GM12878 (cell line): ENCODE results near the gene MYOCD. TPM values are rescaled to one million over a fixed set of nuclear protein-coding genes. Genes with fewer than 3 reads are reported as not detected.

Source experiments
- ATAC-seq: fragments of 200-7000 bp; cut with Tn5 transposase; 3 replicates; pipeline ENCODE4 v1.9.1; 2020; ENCODE audit warnings: mild to moderate bottlenecking, moderate library complexity
- BruUV-seq: library from RNA; stranded (reverse); fragments of 400-500 nt; replicated peaks from 2 replicates; lab custom pipeline; 2021; lab: Mats Ljungman, UMichigan
- CTCF ChIA-PET: fragments of 300-600 bp; sonication (Branson Sonifier 250); formaldehyde crosslinking; extraction: SDS; loops from one replicate; lab custom pipeline; 2021; ENCODE audit warnings: inconsistent platforms; lab: Yijun Ruan, JAX
- POLR2A ChIA-PET: fragments of 350-600 bp; formaldehyde crosslinking; extraction: SDS; loops from one replicate; lab custom pipeline; 2021; ENCODE audit warnings: inconsistent platforms; lab: Charles Lee
- RAD21 ChIA-PET: fragments of 300-600 bp; sonication (Branson Sonifier 250); formaldehyde crosslinking; loops from one replicate; lab custom pipeline; 2023; ENCODE audit warnings: antibody characterized with exemption; ENCODE audit not compliant: unreplicated experiment; lab: Charles Lee
- SMC1A ChIA-PET: fragments of 300-600 bp; sonication (Branson Sonifier 250); formaldehyde crosslinking; loops from one replicate; lab custom pipeline; 2023; ENCODE audit not compliant: unreplicated experiment, uncharacterized antibody; lab: Charles Lee
- DNase-seq: peaks from one replicate; pipeline ENCODE4 v3.0.0-alpha.2; 2011; ENCODE audit warnings: low read depth, low spot score
- FAIRE-seq: peaks from 3 replicates; lab custom pipeline; 2011; peaks lifted over from hg19 to GRCh38; lab: Jason Lieb, UNC
- H2AFZ ChIP-seq: 2 replicates; pipeline ENCODE4 v1.6.0; 2011; ENCODE audit warnings: low read depth, low read length, control low read depth; ENCODE audit not compliant: control insufficient read depth
- H3K27ac ChIP-seq: 2 replicates; pipeline ENCODE4 v1.5.1; 2011; ENCODE audit warnings: control low read depth; ENCODE audit not compliant: control insufficient read depth, insufficient read depth
- H3K27me3 ChIP-seq, 2 experiments: replicated peaks in 1 of 2; 2 replicates each; pipeline versions ENCODE4 v1.6.0 to v1.6.1; 2011; ENCODE audit warnings: low read length in 1 of 2; ENCODE audit not compliant: control insufficient read depth in 2 of 2, insufficient read depth in 2 of 2
- H3K36me3 ChIP-seq, 2 experiments: 2 replicates each; pipeline ENCODE4 v1.5.1; 2011; ENCODE audit warnings: low read length in 1 of 2; ENCODE audit not compliant: control insufficient read depth in 2 of 2, insufficient read depth in 2 of 2
- H3K4me1 ChIP-seq: 2 replicates; pipeline ENCODE4 v1.6.1; 2011; ENCODE audit warnings: mild to moderate bottlenecking, low read length, moderate library complexity, mixed read lengths; ENCODE audit not compliant: control insufficient read depth, insufficient read depth
- H3K4me2 ChIP-seq: 2 replicates; pipeline ENCODE4 v1.6.0; 2011; ENCODE audit warnings: control low read depth; ENCODE audit not compliant: control insufficient read depth, insufficient read depth
- H3K4me3 ChIP-seq: fragments of 200-600 bp; sonication (generic); 2 replicates; pipeline ENCODE4 v1.5.1; 2016
- H3K79me2 ChIP-seq: 2 replicates; pipeline ENCODE4 v1.6.0; 2011; ENCODE audit warnings: low read length; ENCODE audit not compliant: control insufficient read depth, insufficient read depth
- H3K9ac ChIP-seq: 2 replicates; pipeline ENCODE4 v1.8.0; 2011; ENCODE audit warnings: low read length, control low read depth, mixed read lengths; ENCODE audit not compliant: control insufficient read depth, insufficient read depth
- H3K9me3 ChIP-seq: replicated peaks from 3 replicates; pipeline ENCODE4 v1.5.1; 2011; ENCODE audit warnings: mild to moderate bottlenecking, low read length; ENCODE audit not compliant: control insufficient read depth, insufficient read depth
- H4K20me1 ChIP-seq: 2 replicates; pipeline ENCODE4 v1.6.0; 2011; ENCODE audit not compliant: control insufficient read depth, insufficient read depth
- BCL11A ChIP-seq: IDR thresholded peaks from 2 replicates; pipeline ENCODE4 v1.6.1; 2011; ENCODE audit warnings: low read depth, low read length
- E4F1 ChIP-seq: fragments of 450-650 bp; IDR thresholded peaks from 2 replicates; pipeline ENCODE4 v1.6.1; 2018; ENCODE audit warnings: borderline replicate concordance, mild to moderate bottlenecking; ENCODE audit not compliant: partially characterized antibody
- WGBS: methylation state at CpG from one replicate; pipeline ENCODE4 v1.1.6; 2016; ENCODE audit warnings: low lambda C conversion rate; ENCODE audit not compliant: insufficient replicate concordance, insufficient coverage; ENCODE audit errors: missing lambda C conversion rate; 5-methylcytosine and 5-hydroxymethylcytosine counted together
- in situ Hi-C: fragments of 300-500 bp; cut with MboI; formaldehyde crosslinking; loops from 9 replicates; pipeline ENCODE4 v1.14.3; 2018; ENCODE audit warnings: mixed read lengths
- intact Hi-C: fragments of 100-400 bp; cut with micrococcal nuclease; formaldehyde crosslinking; loops from one replicate; pipeline ENCODE4 v1.14.2; 2022; ENCODE audit not compliant: unreplicated experiment
- polyA plus RNA-seq, 11 experiments: library from polyadenylated mRNA; depleted of rRNA in 4 of 11; unstranded in 6 of 11; stranded (reverse) in 5 of 11; fragments of >200 nt; fragmentation: Nextera tagmentation in 4 of 11; fragmentation: Illumina TruSeq in 1 of 11; extraction: Ambion mirVana in 4 of 11; extraction: Trizol in 1 of 11; gene quantifications; 1 replicate in 1 of 11; 2 replicates in 10 of 11; pipeline versions ENCODE4 v1.2.1 to v1.2.3, GENCODE V29; 2011 to 2016; ENCODE audit warnings: inconsistent platforms in 2 of 11, missing spikeins in 2 of 11, low read depth in 1 of 11
- total RNA-seq, 4 experiments: library from RNA; depleted of rRNA in 3 of 4; stranded (reverse); fragments of >200 nt in 3 of 4; fragmentation: Illumina TruSeq in 1 of 4; extraction: Trizol in 1 of 4; gene quantifications; 2 replicates each; pipeline versions ENCODE4 v1.2.1 to v1.2.3, GENCODE V29; 2013 to 2021

Gene MYOCD
- total and polyA plus RNA-seq, 10 of the 15 experiments (the other 5 are each of a cell fraction or from before 2014, with no cell fraction given), result not detected

GRCh38 chr17:12688382-12688781 lies 22.7 kb downstream of the MYOCD start:
- 12% methylated on average over 3 of the region's 3 CpGs for WGBS
- SMC1A ChIA-PET, result no interaction called here

More at GRCh38 chr17:12688382-12688781, 22.7 kb downstream of the MYOCD start:
- H3K9ac ChIP-seq, result no peak overlapping the region
- DNase-seq, result no peak
- no peak overlapping the region for H3K4me3 ChIP-seq
- BruUV-seq, result no TSS peak
- ATAC-seq, result no peak
- no peak overlapping the region for H3K27ac ChIP-seq
- H3K4me1 ChIP-seq, result no peaks in the 10 kb centered on the region
- no peaks in the 10 kb centered on the region for H4K20me1 ChIP-seq
- POLR2A ChIA-PET, result no interaction called here
- TF ChIP-seq BCL11A, result no peak
- peak; percentile 17 for TF ChIP-seq E4F1
- TF ChIP-seq, all 136 proteins: peak for 1
- no peak overlapping the region for H2AFZ ChIP-seq
- H3K27me3 ChIP-seq, result no peaks in the 10 kb centered on the region
- no peaks in the 10 kb centered on the region for H3K9me3 ChIP-seq
- CTCF ChIA-PET, result no interaction called here
- RAD21 ChIA-PET, result no interaction called here
- intact Hi-C loops (loop anchor here (10.0 kb wide), 1 partner anchor 84 kb away; no protein-coding TSS in a partner anchor), in situ Hi-C loops (no loop called here)
- no peak for FAIRE-seq
- H3K36me3 ChIP-seq, result no peaks in the 10 kb centered on the region
- no peak overlapping the region for H3K4me2 ChIP-seq
- H3K79me2 ChIP-seq, result no peaks in the 10 kb centered on the region
